Vagina (tissue), 2 donors: ENCODE data around the gene GSG1L. TPM values are rescaled to one million over a fixed set of nuclear protein-coding genes. Genes with fewer than 3 reads are reported as not detected.

Experiments
- DNase-seq, 2 donors: peaks; one replicate each; pipeline ENCODE4 v3.0.0-alpha.2; 2017; ENCODE audit errors: extremely low spot score in 2 of 2
- H3K27ac ChIP-seq: fragments of 200-600 bp; sonication (generic); one replicate; pipeline ENCODE4 v1.5.1; 2019
- H3K27me3 ChIP-seq: fragments of 200-600 bp; sonication (generic); one replicate; pipeline ENCODE4 v1.5.1; 2019
- H3K36me3 ChIP-seq, 2 donors: fragments of 200-600 bp; sonication (generic); one replicate each; pipeline ENCODE4 v1.5.1; 2017 to 2019
- H3K4me1 ChIP-seq: fragments of 200-600 bp; sonication (generic); one replicate; pipeline ENCODE4 v1.5.1; 2019
- H3K4me3 ChIP-seq, 2 donors: fragments of 200-600 bp; sonication (generic); 1 replicate in 1 of 2; 2 replicates in 1 of 2; pipeline ENCODE4 v1.5.1; 2016 to 2019
- H3K9me3 ChIP-seq: fragments of 200-600 bp; sonication (generic); one replicate; pipeline ENCODE4 v1.5.1; 2019
- POLR2A ChIP-seq, 2 donors: fragments of 450-650 bp; IDR thresholded peaks; one replicate each; pipeline ENCODE4 v1.6.1; 2017; ENCODE audit warnings: antibody characterized with exemption in 2 of 2, mild to moderate bottlenecking in 2 of 2, moderate library complexity in 2 of 2
- POLR2AphosphoS5 ChIP-seq, 2 donors: sonication (generic); formaldehyde crosslinking; IDR thresholded peaks; one replicate each; pipeline ENCODE4 v1.9.0; 2017; ENCODE audit warnings: antibody characterized with exemption in 2 of 2, mild to moderate bottlenecking in 2 of 2, low read depth in 1 of 2; ENCODE audit not compliant: insufficient read depth in 1 of 2
- intact Hi-C: fragments of 100-400 bp; cut with DNase I; formaldehyde crosslinking; loops from one replicate; pipeline ENCODE4 v1.15.1; 2023
- total RNA-seq: library from RNA; depleted of rRNA; stranded (reverse); fragments of >200 nt; gene quantifications from one replicate; pipeline ENCODE4 v1.2.3, GENCODE V29; 2016
- TF ChIP-seq, protein P1 (sequence below), 3 experiments: fragments of 450-650 bp in 2 of 3; fragments of 200-600 bp in 1 of 3; sonication (generic) in 1 of 3; IDR thresholded peaks; one replicate each; pipeline ENCODE4 v1.5.1; 2017 to 2019; ENCODE audit warnings: antibody characterized with exemption in 3 of 3, mild to moderate bottlenecking in 2 of 3, moderate library complexity in 2 of 3

GSG1L gene
- total RNA-seq, 1 donor from 2014 or later = not detected

DNA sequence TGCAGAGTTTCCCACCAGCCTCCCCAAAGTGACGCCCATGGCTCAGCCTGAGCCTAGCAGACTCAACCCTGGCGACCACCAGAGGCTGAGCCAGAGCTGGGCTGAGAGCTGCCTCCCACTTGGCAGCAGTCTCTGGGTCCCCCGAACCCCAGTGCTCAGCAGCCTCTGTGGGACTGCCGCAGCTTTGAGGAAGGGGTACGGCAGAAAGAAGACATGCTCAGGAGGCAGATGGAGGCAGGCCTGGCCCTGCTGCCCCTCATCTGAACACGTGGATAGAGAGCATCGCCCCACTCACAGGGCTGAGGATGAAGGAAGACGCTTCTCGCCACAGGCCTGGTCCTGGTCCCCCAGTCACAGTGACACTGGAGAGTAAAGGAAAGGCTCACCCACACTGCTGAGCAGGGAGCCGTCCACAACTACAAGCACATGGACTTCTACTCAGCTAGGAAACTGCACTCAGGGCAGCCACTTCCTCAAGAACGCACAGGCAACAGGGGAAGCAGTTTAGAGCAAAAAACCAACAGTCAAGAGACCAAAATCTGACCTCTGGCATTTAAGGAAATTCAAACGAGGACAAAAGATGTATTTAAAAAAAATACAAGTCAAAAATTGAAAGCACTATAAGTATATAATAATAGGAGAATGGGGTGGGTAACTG is 45.2 kb upstream of the GSG1L start:
- no peak overlapping the region for H3K27ac ChIP-seq
- H3K4me1 ChIP-seq = peaks cover 14% of the 10 kb centered on the region
- intact Hi-C loops = no loop called here
- H3K27me3 ChIP-seq = no peaks in the 10 kb centered on the region
- no peaks in the 10 kb centered on the region for H3K9me3 ChIP-seq
- TF ChIP-seq POLR2AphosphoS5 (IDR thresholded peaks at IDR 0.05; ENCODE audit: insufficient read depth in 1 of 2, low read depth in 1 of 2) = no peak
- H3K4me3 ChIP-seq = no peak overlapping the region
- DNase-seq = no peak
- peaks cover 0 to 63% of the 10 kb centered on the region in 2 donors for H3K36me3 ChIP-seq

DNA sequence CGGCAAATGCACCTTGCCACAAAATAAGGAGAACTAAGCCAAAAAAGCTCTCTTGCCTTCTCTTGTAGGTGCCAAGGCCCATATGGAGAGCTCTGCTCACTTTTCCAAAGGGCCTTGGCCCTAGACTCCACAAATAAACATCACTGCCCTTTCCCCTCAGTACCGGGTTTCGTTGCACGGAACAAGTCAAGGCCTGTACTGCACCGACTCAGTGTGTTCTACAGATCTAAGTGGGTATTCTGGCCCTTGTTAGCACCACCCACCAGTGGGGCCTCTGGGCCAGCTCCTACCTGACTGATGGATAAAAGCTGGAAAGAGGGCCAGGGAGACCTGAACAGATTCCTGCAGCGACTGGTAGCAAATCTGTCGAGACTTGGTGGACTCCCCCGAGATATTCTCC is 43.7 kb upstream of the GSG1L start:
- Histone ChIP-seq H3K27me3 (no peaks in the 10 kb centered on the region), H3K4me3 (no peak overlapping the region), H3K27ac (no peak overlapping the region), H3K36me3 (peaks cover 0 to 71% of the 10 kb centered on the region in 2 donors), H3K9me3 (no peaks in the 10 kb centered on the region), H3K4me1 (peaks cover 14% of the 10 kb centered on the region)
- TF ChIP-seq POLR2AphosphoS5 (IDR thresholded peaks at IDR 0.05; ENCODE audit: insufficient read depth in 1 of 2, low read depth in 1 of 2) (no peak), POLR2A (IDR thresholded peaks at IDR 0.05) (no peak)
- TF ChIP-seq, protein P1, sequence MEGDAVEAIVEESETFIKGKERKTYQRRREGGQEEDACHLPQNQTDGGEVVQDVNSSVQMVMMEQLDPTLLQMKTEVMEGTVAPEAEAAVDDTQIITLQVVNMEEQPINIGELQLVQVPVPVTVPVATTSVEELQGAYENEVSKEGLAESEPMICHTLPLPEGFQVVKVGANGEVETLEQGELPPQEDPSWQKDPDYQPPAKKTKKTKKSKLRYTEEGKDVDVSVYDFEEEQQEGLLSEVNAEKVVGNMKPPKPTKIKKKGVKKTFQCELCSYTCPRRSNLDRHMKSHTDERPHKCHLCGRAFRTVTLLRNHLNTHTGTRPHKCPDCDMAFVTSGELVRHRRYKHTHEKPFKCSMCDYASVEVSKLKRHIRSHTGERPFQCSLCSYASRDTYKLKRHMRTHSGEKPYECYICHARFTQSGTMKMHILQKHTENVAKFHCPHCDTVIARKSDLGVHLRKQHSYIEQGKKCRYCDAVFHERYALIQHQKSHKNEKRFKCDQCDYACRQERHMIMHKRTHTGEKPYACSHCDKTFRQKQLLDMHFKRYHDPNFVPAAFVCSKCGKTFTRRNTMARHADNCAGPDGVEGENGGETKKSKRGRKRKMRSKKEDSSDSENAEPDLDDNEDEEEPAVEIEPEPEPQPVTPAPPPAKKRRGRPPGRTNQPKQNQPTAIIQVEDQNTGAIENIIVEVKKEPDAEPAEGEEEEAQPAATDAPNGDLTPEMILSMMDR (IDR thresholded peaks at IDR 0.05) = no peak
- intact Hi-C loops = no loop called here
- DNase-seq = no peak

- TF ChIP-seq POLR2A (IDR thresholded peaks at IDR 0.05) = no peak
- TF ChIP-seq POLR2AphosphoS5 (IDR thresholded peaks at IDR 0.05; ENCODE audit: insufficient read depth in 1 of 2, low read depth in 1 of 2) = no peak
- Histone ChIP-seq H3K4me1 (peaks cover 14% of the 10 kb centered on the region), H3K4me3 (no peak overlapping the region), H3K36me3 (peaks cover 0 to 71% of the 10 kb centered on the region in 2 donors), H3K9me3 (no peaks in the 10 kb centered on the region), H3K27me3 (no peaks in the 10 kb centered on the region), H3K27ac (no peak overlapping the region)
- DNase-seq = no peak
- intact Hi-C loops = no loop called here
Measured at GRCh38 chr16:28106467-28107215, 43.1 kb upstream of the GSG1L start.

- H3K4me1 ChIP-seq = peaks cover 14% of the 10 kb centered on the region
- no peaks in the 10 kb centered on the region for H3K27me3 ChIP-seq
- no peak for DNase-seq
- no peak overlapping the region for H3K4me3 ChIP-seq
- no peak overlapping the region for H3K27ac ChIP-seq
- no peaks in the 10 kb centered on the region for H3K9me3 ChIP-seq
- TF ChIP-seq POLR2AphosphoS5 (IDR thresholded peaks at IDR 0.05; ENCODE audit: insufficient read depth in 1 of 2, low read depth in 1 of 2) = no peak
- TF ChIP-seq, protein P1 (IDR thresholded peaks at IDR 0.05) = no peak
- TF ChIP-seq POLR2A (IDR thresholded peaks at IDR 0.05) = no peak
- H3K36me3 ChIP-seq = peaks cover 0 to 75% of the 10 kb centered on the region in 2 donors
- intact Hi-C loops = no loop called here
Measured at GRCh38 chr16:28105954-28106353, 42.4 kb upstream of the GSG1L start.

DNA sequence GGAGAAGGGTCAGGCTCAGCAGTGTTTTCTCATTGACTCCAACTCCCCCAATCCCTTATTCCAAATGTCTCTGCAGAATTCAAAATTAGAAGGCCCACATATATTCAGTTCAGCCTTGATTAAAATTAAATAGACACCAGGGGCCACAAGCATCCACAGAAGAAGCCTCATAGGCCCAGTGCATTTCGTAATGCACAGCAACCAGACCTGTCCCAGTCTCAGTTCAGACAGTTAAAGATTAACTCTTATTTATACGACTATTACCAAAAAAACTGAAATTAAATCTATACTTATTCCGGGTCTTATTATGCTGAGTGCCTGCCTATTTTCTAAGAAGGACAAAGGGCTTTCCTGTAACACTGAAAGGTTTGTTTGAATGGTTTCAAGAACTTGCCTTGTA is 41.8 kb upstream of the GSG1L start:
- Histone ChIP-seq H3K27ac (no peak overlapping the region), H3K9me3 (no peaks in the 10 kb centered on the region), H3K4me3 (no peak overlapping the region), H3K36me3 (peaks cover 0 to 75% of the 10 kb centered on the region in 2 donors), H3K27me3 (no peaks in the 10 kb centered on the region), H3K4me1 (peaks cover 14% of the 10 kb centered on the region)
- TF ChIP-seq POLR2A (IDR thresholded peaks at IDR 0.05) (no peak), POLR2AphosphoS5 (IDR thresholded peaks at IDR 0.05; ENCODE audit: insufficient read depth in 1 of 2, low read depth in 1 of 2) (no peak)
- TF ChIP-seq, protein P1 (IDR thresholded peaks at IDR 0.05) = no peak
- intact Hi-C loops = no loop called here
- DNase-seq = no peak

DNA sequence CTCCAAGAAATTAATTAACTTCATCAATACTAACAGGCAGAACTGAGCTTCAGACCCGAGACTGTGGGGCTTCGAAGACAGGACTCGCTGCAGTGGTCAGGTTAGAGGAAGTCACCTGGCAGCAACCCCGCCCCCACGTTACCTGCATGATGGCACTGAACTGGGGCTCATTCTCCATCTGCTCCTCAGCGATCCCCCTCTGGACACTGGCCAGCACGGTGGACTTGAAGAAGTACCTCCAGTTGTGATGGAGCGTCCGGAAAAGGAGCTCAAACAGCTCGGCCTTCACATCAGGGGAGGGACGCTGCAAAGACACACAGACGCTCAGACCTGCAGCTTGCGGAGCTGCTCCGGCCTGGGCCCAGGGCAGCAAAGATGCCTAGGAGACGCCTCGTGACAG is 40.9 kb upstream of the GSG1L start:
- Histone ChIP-seq H3K4me3 (no peak overlapping the region), H3K27ac (no peak overlapping the region), H3K4me1 (peaks cover 14% of the 10 kb centered on the region), H3K27me3 (no peaks in the 10 kb centered on the region), H3K9me3 (no peaks in the 10 kb centered on the region), H3K36me3 (peaks cover 0 to 77% of the 10 kb centered on the region in 2 donors)
- DNase-seq = no peak
- intact Hi-C loops = no loop called here
- TF ChIP-seq, protein P1 (IDR thresholded peaks at IDR 0.05) = no peak
- TF ChIP-seq POLR2A (IDR thresholded peaks at IDR 0.05) = no peak
- TF ChIP-seq POLR2AphosphoS5 (IDR thresholded peaks at IDR 0.05; ENCODE audit: insufficient read depth in 1 of 2, low read depth in 1 of 2) = no peak
